Measurements from ENCODE around the gene METRNL.
"Not testable (repeated sequence)": the region's sequence is repeated elsewhere in the genome, so short reads cannot be mapped to it uniquely, and the experiment has no call there.

Gene METRNL

DNA sequence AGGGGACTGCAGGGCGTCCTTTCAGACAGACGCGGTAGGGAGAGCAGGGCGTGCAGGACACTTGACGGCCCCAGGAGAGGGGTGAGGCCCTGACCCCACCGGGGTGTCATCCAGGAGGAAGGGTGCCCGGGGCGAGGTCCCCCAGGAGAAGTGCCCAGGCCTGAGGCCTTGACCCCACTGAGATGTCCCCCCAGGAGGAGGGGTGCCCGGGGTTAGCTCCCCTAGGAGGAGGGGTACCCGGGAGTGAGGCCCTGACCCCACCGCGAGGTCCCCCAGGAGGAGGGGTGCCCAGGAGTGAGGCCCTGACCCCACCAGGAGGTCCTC, 27.2 kb upstream of the METRNL start:
- no peak for DNase-seq (ENCODE audit: low read depth in 1 of 2, low spot score in 1 of 2)

DNA sequence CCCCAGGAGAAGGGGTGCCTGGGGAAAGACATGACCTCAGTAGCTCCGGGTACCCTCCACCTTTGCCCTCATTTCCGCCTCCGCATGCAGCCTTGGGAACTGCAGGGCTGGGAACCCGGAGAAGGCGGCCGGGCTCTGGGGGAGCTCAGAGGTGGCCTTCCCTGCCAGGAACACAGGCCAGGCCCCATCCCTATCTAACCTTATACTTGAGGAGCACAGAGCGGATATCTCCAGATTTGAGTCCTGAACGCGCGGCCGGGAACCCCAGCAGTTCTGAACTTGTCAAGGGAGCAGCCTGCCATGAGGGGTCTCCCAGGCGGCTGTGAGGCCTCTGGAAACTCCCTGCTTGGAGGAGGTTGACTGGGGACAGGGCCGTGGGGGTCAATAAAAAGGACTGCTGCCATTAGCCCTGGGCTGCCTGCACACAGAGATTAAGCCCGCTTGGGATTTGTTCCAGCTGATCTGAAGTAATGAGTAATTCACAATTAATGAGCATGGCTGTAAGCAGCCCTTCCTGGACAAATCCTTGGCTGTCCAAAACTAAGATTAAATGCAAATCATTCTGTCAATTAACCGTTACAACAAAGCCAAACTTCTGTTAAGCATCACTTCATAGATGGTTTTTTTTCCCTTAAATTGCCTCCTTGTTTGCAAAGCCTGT, 26.3 kb upstream of the METRNL start:
- DNase-seq (ENCODE audit: low read depth in 1 of 2, low spot score in 1 of 2) = no peak

DNA sequence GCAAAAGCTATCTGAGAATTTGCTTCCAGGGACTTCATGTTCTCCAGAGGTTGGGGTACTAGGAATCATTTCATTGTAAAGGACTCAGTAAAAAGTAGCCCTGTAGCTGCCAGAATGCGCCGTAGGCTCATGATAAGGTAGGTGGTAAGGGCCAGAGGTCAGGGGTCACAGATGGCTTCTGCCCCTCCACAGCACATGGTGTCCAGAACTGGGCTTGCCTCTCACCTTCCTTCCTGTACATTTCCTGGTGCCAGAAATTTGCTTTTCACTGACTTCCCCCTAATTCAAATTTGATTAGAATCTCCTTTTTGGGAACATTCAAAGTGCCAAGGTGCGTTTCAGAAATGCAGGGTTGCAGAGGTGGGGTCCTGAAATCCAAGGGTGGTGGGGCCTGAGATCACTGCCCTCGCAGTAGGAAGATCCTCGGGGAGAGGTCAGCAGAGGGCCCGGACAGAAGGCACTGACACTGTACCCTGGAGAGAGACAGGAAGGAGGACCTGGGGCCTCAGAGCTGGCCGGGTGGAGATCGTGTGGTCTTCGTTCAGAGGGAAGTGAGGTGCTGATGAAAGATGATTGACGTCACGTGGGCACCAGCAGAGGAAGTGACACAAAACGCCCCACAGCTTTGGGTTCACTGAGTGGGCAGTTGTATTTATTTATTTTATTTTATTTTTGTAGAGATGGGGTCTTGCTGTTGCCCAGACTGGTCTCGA, 25.5 kb upstream of the METRNL start:
- no peak for DNase-seq (ENCODE audit: low read depth in 1 of 2, low spot score in 1 of 2)

DNA sequence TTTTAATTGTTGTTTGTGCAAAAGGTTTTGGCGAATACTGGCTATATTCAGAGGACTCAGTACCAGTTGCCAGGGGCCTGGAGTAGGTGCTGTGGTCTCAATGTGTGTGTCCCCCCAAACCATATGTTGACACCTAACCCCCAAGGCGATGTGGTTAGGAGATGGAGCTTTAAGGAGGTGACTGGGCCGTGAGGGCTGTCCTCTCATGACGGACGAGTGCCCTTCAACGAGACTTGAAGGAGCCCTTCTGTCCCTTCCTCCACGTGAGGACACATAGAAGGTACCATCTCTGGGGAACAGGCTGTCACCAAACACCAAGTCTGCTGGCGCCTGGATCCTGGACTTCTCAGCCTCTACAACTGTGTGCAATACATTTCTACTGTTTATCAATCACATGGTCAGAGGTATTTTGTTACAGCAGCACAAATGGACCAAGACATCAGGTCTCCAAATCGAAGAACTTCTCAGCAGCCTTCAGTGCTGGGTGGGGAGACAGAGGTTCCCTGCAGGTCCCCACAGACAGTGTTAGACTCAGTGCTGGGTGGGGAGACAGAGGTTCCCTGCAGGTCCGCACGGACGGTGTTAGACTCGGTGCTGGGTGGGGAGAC, 24.8 kb upstream of the METRNL start:
- no peak for DNase-seq (ENCODE audit: low read depth in 1 of 2, low spot score in 1 of 2)

DNA sequence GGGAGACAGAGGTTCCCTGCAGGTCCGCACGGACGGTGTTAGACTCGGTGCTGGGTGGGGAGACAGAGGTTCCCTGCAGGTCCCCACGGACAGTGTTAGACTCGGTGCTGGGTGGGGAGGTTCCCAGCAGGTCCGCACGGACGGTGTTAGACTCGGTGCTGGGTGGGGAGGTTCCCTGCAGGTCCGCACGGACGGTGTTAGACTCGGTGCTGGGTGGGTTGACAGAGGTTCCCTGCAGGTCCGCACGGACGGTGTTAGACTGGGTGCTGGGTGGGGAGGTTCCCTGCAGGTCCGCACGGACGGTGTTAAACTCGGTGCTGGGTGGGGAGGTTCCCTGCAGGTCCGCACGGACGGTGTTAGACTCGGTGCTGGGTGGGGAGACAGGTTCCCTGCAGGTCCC, 24.2 kb upstream of the METRNL start:
- DNase-seq (ENCODE audit: low read depth in 1 of 2, low spot score in 1 of 2) = not testable (repeated sequence)

DNA sequence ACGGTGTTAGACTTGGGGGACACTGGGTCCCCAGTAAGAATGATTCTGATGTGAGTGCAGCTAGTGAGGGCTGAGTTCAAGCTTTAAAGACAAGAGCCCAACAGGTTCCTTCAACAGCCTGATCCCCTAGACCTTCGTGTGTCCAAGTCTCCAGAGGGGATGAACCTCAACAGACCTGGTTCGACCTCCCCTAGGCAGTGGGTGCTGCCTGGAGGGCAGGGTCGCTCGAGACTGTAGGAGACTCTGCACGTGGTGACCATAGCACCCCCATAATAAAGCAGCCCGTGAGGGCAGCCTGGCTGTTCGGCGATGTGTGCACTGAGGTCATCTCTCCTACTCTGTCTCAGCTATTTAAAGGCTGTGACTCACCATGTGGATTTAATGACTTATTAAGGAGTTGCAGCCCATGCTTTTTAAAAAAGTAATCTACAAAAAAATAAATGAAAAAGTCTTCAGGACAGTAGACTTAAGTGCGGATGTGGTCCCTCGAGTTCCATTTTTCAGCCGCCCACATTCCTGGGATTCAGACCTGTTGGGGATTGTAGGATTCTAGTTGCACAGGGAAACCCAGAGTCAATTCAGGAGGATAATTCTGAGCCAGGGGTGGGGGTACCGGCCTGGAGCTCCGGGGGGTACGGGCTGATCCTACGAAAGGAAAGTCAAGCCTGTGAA, 23.4 kb upstream of the METRNL start:
- no peak for DNase-seq (ENCODE audit: low read depth in 1 of 2, low spot score in 1 of 2)

DNA sequence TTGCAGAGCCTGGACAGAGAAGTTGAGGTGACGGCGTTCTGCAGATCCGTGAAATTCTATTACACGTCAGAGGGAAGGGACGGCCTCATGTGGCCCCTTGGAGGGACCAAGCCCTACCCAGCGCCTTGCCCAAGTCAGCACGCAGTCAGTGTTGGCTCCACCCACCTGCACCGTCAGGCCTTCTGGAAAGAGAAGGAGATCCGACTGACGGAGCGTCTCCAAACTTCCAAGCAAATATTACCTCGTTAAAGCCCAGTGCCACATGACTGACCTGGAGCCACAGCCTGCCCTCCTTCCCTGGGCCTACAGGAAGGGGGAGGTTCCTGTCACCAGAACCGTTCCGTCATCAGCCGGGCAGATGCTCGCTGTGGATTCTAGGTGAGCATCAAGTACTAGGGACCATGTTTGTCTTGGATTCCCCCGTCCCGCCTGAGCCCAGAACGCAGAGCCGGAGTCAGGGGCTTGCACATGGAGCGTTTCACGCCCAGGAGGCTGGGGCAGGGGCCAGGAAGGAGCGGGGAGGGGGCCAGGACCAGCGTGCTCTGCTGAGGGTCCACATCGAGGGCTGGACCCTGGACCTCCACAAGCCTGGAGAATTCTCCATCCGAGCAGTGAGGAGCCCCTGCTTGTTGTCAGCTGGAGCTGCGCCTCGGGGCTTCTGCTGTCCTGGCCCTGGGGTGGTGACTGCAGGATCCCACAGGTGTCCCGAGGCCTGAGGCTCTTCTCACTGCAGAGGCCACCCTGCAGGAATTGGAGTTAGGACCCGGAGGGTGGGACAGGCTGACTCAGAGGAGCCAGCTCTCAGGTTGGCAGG, 22.6 kb upstream of the METRNL start:
- no peak for DNase-seq (ENCODE audit: low read depth in 1 of 2, low spot score in 1 of 2)

DNA sequence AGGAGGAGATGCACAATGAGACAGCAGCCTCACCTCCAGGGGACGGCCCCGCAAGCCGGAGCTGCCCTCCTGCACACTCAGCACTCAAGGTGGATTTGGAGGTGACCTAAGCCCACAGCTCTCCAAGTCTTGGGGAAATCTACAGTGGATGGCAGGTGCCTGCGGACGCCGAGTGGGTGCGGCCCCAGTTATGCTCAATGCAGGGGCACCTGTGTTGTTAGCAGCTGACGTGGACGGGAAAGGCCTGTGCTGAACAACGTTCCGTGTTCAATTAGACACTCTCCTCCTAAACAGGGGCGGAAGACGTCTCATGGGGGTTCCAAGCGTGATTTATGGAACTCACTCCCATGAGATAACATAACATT, 22.0 kb upstream of the METRNL start:
- no peak for DNase-seq (ENCODE audit: low read depth in 1 of 2, low spot score in 1 of 2)

DNA sequence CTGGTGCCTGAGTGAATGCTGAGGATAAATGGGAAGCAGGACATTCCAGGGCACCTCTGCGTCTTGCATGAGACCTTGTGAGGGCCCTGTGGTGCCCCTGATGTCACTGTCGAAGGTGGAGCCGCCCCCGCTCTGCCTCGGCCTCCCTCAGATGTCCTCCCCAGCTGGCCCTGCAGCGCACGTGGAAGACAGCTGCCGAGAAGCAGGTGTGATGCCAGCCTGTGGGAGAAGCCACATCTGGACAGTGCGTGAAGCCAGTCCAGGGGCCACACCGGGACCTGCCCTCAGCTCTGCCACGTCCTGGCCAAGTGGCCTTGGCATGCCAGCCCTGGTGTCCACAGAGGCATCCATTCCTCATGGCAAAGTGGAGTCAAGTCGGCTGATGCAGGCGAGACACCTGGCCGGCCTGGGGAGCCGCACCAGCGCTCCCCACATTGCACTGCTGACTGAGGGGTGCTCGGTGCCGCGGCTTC, 21.6 kb upstream of the METRNL start:
- no peak for DNase-seq (ENCODE audit: low read depth in 1 of 2, low spot score in 1 of 2)

DNA sequence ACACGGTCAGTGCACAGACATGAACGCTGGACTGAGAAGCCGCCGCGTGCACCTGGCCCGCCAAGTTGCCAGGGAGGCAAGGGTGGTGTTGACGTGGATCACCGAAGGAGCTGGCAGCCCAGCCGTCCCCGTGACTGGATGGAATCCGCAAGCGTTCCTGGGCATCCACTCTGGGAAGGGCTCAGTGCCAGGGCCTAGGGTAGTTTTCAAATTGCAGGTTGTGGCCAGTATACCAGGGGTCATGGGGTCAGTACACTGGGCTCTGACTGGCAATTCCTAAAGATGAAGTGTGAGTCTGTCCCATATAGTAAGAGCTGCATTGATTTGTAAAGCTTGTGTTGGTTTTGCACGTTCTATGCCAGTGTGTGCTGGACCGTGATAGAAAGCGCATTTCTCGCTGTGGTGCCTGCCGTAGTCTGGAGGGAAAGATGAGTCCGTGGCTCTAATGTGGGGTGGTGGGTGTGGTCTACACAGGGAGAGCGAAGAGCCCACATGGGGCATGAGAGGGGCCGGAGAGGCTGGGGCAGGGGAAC, 21.1 kb upstream of the METRNL start:
- DNase-seq (ENCODE audit: low read depth in 1 of 2, low spot score in 1 of 2) = no peak

DNA sequence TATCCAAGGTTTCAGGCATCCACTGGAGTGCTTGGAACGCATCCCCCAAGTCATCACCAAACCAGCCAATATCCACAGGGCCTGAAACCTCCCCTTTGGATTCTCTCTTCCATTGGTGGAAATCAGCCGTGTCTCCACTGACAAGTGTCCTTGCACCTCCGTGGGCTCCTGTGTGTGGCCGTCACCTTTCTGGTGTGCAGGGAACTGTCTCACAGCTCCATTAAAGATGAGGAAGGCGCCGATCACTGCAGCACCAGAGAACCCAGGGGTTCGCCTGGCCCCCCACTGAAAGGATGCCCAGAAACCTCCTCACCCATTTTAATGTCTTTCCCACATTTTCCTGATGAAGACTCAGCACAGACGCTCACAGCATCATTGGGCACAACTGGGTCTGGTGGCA, 17.8 kb upstream of the METRNL start:
- no peak for DNase-seq (ENCODE audit: low read depth in 1 of 2, low spot score in 1 of 2)

DNA sequence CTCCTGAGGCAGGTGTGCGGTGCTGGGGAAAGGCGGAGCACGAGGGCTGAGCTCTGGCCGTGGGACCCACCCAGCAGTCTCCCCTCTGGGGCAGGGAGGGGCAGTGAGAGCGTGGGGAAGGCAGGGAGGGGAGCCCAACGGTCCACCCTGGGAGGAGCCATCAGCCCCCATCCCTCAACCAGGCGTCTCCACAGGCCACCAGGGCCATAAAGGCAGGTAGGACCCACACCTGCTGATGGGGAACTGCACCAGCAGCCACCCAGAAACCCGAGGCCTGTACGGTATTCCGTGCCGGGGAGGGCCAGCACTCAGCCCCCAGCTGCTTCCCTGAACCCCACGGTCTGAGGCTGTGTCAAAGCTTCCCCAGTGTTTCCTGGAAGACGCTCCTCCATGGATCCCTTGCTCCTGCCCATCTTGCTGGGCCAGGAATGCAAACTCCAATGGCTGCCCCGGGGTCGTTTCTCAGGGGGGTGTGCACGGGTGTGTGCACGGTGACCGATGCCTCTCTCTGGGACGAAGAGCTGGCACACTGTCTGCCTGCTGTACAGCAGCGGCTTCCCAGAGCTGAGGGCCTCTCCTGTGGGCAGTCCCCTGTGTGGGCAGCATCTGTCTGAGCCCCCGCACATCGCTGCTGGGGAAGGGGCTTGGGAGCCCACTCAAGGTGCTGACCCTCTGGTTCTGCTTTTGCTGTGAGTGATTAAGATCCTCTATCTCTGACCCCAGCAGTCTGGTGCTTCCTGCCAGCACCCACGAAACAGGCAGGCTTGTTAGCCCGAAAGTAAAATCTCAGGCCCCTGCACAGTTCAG, 17.2 kb upstream of the METRNL start:
- DNase-seq (ENCODE audit: low read depth in 1 of 2, low spot score in 1 of 2) = no peak

DNA sequence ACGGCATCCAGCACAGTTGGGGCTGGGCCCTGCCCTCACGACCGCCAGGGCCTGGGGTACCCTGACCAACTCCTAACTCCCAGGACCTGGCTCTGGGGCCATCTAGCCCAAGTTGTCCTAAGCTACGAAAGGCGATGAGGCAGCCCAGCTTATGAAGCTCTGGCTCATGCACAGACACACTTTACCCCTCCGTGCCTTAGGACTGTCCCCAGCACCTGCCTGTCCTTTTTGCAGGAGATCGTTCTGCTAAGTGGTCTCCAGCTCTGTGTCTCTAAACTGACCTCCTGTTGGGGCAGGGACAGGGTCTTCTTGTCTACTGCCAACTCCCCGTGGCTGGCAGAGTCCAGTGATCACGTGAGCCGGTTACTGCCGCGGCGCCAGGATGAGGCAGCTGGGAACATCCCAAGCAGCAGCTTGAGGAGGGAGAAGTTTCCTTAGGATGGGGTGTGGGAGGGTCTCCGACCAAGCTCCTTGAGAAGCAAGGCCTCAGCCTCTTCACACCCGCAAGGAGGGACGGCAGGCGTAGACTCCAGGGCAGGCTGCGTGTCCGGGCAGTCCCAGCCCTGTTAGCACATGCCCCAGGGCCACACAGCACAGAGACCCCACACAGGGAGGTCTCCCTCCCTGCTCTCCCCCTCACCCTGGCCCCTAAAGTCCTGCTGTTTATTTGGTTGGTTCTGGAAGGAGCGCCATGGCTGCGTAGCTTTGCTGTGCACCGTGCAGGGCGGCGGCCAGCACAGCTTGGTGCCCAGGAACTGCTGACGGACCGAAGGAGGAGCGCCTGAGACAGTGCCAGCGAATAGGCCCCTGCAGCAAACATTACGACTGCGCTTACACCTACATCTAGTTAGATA, 16.4 kb upstream of the METRNL start:
- no peak for DNase-seq (ENCODE audit: low read depth in 1 of 2, low spot score in 1 of 2)

DNA sequence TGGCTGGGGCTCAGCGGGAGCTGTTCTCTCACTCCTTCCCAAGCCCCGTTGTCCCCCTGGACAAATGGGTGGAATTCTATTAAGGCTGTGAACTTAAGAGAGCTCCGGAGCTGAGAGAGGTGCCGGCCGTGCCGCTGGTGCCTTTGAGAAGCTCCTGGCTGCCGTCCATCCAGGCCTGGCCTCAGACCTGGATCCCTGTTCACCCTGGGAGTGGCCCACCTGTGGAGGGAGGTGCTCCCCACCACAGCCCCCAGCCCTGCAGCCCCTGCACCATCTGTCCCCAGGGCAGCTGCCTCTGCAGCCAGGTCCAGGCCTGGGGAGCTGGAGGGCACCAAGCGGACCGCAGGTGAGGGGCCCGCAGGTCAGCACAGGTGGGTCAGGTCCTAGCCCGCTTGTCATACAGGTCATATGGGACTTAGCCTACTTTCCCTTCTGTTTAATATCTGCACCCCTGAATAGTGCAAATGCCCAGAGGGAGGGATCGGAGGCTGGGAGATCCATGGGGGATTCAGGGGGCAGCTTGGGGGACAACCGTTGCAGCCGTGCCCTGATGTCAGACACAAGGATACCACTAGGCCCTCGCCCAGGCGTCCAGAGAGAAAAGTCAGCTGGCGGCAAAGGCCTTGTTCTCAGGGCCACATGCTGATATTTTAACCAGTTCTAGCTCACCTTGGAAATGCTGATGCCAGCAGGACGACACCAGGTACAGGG, 15.2 kb upstream of the METRNL start:
- no peak for DNase-seq (ENCODE audit: low read depth in 1 of 2, low spot score in 1 of 2)

DNA sequence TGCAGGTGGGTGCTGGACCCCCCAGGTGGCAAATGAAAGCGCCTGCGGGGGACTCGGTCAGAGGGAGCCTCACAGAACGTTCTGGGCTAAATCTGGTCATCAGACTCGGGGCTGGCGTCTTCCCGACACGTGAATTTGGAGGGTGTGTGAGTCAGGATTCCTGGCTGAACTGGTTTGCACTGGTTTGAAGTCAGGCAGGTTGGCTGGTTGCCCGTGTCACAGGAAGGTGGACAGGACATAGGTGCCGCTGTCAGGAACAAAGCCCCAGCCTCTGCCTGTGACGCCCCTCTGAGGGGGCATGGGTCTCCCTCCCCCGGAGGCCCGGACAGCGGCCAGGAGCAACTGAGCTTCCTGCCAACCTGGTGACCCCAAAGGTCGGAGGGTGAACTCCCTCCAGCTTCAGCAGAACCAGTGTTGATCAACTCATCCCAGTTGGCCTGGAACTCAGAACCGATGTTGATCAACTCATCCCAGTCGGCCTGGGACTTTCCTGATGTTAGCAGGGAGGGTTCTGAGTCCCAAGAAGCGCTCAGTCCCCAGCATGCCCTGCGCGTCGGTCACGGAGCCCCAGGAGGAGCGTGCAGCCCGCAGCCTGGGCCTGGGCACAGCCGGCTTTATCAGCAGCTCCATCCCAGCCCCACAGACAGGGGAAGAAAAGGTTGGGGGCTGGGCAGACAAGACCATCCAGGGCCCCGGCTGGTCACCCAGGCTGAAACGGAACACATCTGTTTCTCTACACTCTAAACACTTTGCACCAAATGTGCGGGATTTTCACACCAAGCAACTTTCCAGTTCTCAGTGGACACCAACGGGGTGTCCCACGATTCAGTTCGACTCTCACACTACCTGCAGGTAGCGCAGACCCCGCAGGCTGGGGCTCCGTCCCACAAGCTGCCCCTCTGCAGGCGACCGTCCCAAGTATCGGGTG, 14.4 kb upstream of the METRNL start:
- DNase-seq (ENCODE audit: low read depth in 1 of 2, low spot score in 1 of 2) = no peak

DNA sequence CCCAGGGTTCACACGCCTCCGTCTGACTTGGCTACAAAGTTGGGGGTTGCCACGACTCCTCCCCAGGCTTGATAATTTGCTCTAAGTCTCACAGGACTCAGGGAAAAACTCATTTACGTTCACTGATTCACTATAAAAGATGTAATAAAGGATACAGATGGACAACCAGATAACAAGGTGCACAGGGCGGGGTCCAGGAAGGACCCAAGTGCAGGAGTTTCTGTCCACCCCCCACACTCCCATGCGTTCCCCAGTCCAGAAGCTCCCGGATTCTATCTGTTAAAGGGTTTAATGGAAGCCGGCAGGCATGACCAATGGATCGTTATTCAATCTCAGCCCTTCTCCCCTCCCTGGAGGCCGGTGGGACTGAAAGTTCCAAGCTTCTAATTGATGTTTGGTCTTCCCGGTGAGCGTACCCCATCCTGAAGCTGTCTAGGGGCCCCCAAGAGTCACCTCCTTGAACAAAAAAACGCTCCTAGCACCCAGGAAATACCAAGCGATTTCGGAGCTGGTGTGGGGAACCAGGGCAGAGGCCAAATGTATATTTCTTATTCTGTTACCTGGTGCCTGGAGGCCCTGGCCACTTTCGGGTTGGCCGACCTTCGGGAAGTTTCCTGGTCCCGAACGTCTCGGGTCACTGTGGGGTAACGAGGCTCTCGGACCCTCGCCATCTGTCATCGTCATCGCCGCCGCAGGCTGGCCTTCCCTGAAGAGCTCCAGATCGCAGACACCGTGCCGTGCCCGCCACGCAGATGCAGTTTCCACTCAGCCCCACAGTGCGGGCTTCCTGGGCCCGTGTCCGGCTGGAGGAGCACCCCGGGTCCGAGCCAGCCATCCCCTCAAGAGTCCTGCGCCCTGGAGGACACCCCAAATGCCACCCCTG, 13.5 kb upstream of the METRNL start:
- DNase-seq (ENCODE audit: low read depth in 1 of 2, low spot score in 1 of 2) = no peak

DNA sequence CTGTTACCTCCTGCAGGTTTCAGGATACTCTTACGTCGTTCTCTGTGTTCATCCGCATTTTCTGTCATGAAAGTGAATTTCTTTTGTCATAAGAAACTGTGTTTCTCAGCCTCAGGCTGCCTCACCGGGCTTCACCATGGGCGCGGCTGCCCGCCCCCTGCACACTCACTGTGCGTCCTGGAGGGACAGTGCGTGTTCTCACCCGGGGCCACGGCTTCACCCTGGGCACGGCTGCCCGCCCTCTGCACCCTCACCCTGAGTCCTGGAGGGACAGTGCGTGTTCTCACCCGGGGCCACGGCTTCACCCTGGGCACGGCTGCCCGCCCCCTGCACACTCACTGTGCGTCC, 12.9 kb upstream of the METRNL start:
- DNase-seq (ENCODE audit: low read depth in 1 of 2, low spot score in 1 of 2) = not testable (repeated sequence)

Data from stimulated activated CD4-positive, alpha-beta T cell treated with anti-CD3 and anti-CD28 coated beads, Interleukin-15, amount 100 ng/mL, for 1 hour (primary cell).